GM10266 (cell line): ENCODE measurements around the gene CEP112.

Experiments used
- DNase-seq: peaks from one replicate; pipeline ENCODE4 v3.0.0; 2012; ENCODE audit errors: extremely low spot score
- CTCF ChIP-seq: IDR thresholded peaks from 2 replicates; pipeline ENCODE4 v1.5.1; 2012; ENCODE audit warnings: mild to moderate bottlenecking, low read depth; ENCODE audit not compliant: control insufficient read depth, insufficient read depth; ENCODE audit errors: missing control alignments

The CEP112 gene

DNA sequence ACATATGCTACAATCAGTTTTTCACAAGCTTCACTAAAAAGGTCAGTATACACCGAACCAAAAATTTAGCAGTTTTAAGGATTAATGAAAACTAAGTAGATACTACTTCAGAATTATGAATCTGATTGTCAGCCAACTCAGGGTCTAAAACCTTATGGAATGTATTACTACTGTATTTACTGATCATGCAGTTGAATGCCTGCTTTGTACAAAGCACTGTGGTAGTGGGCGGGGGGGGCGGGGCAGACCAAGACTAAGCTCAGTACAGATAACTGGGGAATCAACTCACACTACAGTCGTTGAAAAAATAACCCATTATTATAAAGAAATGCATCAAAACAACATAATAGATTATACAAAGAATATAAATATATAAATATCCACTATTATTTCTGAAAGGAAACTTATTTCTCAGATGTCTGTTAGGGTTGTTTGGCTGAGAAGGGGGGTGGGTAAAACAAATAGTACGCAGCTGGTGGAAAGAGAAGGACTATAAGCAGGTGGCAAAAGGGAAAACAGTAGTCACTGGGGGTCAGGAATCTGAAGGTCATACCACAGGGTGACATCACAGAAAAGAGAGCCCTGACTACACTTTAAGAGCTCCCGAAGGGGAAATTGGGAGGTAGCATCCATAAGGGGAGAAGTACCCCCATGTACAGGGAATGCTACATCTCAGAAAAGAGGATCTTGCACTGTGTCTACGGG, 521.1 kb downstream of the CEP112 start:
- no peak for TF ChIP-seq CTCF
- DNase-seq: no peak

- no peak for DNase-seq
- no peak for TF ChIP-seq CTCF
Observed at GRCh38 chr17:65668211-65668610, 523.7 kb downstream of the CEP112 start.

GRCh38 chr17:65667656-65668055, 524.3 kb downstream of the CEP112 start:
- TF ChIP-seq CTCF: no peak
- DNase-seq: no peak

- TF ChIP-seq CTCF: no peak
- no peak for DNase-seq
Observed at GRCh38 chr17:65666876-65667321, 525.0 kb downstream of the CEP112 start.

- DNase-seq: no peak
- no peak for TF ChIP-seq CTCF
Observed at GRCh38 chr17:65665966-65666365, 526.0 kb downstream of the CEP112 start.

- DNase-seq: no peak
Observed at GRCh38 chr17:65664696-65665095, 527.2 kb downstream of the CEP112 start.

More at GRCh38 chr17:65664696-65665095, 527.2 kb downstream of the CEP112 start:
- no peak for TF ChIP-seq CTCF
